ENCODE measurements around the gene SLC25A26.

The SLC25A26 gene

GRCh38 chr3:66267031-66267430 lies 46.2 kb downstream of the SLC25A26 start:
- no peak for DNase-seq (ENCODE audit: low read depth)
- TF ChIP-seq CTCF (conservative IDR thresholded peaks at IDR 0.05; ENCODE audit: low read depth, low read length): no peak
- no peak overlapping the region for H3K4me3 ChIP-seq (ENCODE audit: low read length)

GRCh38 chr3:66267906-66268305 lies 47.1 kb downstream of the SLC25A26 start:
- DNase-seq (ENCODE audit: low read depth): no peak
- no peak for TF ChIP-seq CTCF (conservative IDR thresholded peaks at IDR 0.05; ENCODE audit: low read depth, low read length)

GRCh38 chr3:66268864-66269263 lies 48.1 kb downstream of the SLC25A26 start:
- TF ChIP-seq CTCF (conservative IDR thresholded peaks at IDR 0.05; ENCODE audit: low read depth, low read length): no peak
- no peak for DNase-seq (ENCODE audit: low read depth)
- no peak overlapping the region for H3K4me3 ChIP-seq (ENCODE audit: low read length)

More at GRCh38 chr3:66267906-66268305, 47.1 kb downstream of the SLC25A26 start:
- H3K4me3 ChIP-seq (ENCODE audit: low read length): no peak overlapping the region

DNA sequence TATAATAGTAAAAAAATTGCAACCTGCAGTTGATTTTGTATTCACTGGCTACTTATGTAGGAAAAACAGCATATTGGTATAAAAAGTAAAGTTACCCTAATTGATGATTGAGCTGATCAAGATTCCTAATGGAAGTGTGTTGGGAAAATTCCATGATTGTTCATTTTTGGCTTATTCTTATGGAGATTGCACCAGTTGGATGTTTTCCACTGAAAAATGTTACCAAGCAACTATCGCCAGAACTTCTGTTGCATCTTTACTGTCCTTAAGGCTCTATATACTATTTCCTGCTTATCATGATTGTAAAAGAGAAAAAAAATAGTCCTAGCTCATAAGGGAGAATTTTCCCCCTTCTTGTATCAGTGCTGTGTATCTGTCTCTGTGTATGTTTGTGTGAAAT lies 48.6 kb downstream of the SLC25A26 start:
- TF ChIP-seq CTCF (conservative IDR thresholded peaks at IDR 0.05; ENCODE audit: low read depth, low read length): no peak
- no peak for DNase-seq (ENCODE audit: low read depth)
- H3K4me3 ChIP-seq (ENCODE audit: low read length): no peak overlapping the region

- no peak for DNase-seq (ENCODE audit: low read depth)
Observed at GRCh38 chr3:66270288-66270687, 49.5 kb downstream of the SLC25A26 start.

DNA sequence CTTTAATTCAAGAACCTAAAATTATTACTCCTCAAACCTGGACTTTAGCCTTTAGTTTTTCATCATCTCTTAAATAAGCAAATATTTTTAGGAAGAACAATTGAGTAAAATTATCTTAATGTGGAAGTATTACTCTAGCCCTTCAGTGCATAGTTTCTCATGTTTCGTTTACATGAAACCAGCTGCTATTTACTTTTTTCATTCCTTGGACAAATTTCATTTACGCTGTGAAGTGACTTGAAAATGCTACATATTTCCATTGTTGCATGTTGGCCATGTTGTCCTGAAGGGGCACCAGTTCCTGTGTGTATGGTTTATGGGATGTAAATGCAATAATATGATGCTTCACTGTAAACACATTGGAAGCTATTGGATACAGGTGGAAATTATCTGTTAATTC lies 49.9 kb downstream of the SLC25A26 start:
- no peak for DNase-seq (ENCODE audit: low read depth)
- no peak overlapping the region for H3K4me3 ChIP-seq (ENCODE audit: low read length)
- no peak for TF ChIP-seq CTCF (conservative IDR thresholded peaks at IDR 0.05; ENCODE audit: low read depth, low read length)

More at GRCh38 chr3:66270288-66270687, 49.5 kb downstream of the SLC25A26 start:
- no peak overlapping the region for H3K4me3 ChIP-seq (ENCODE audit: low read length)
- no peak for TF ChIP-seq CTCF (conservative IDR thresholded peaks at IDR 0.05; ENCODE audit: low read depth, low read length)

- TF ChIP-seq CTCF (conservative IDR thresholded peaks at IDR 0.05; ENCODE audit: low read depth, low read length): no peak
- no peak for DNase-seq (ENCODE audit: low read depth)
- no peak overlapping the region for H3K4me3 ChIP-seq (ENCODE audit: low read length)
Observed at GRCh38 chr3:66271231-66271630, 50.4 kb downstream of the SLC25A26 start.

Data from retinal pigment epithelial cell (primary cell).